ENCODE data around the gene SGTB. TPM values are rescaled to one million over a fixed set of nuclear protein-coding genes. Genes with fewer than 3 reads are reported as not detected.
"Not testable (repeated sequence)": the region's sequence is repeated elsewhere in the genome, so short reads cannot be mapped to it uniquely, and the experiment has no call there.

The SGTB gene
- total RNA-seq, 1 experiment from 2014 or later: 12.2 TPM

DNA sequence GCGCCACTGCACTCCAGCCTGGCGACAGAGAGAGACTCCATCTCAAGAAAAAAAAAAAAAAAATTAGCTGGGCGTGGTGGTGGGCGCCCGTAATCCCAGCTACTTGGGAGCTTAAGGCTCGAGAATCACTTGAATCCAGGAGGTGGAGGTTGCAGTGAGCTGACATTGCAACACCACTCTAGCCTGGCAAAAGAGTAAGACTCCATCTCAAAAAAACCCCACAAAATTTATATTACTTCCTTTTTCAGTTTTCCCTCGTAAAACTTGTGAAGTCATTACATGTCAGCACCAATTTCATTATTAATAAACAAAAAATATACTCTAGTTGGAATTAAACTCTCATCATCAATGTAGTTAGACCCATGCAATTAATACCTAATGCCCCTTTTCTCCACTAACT lies 53.2 kb downstream of the SGTB start:
- no peak for DNase-seq (ENCODE audit: low read depth)

- peak; percentile 32 for DNase-seq (ENCODE audit: low read depth)
Observed at GRCh38 chr5:65663804-65664521, 57.9 kb downstream of the SGTB start.

GRCh38 chr5:65654713-65655112 lies 67.2 kb downstream of the SGTB start:
- no peak for DNase-seq (ENCODE audit: low read depth)

- no peak for DNase-seq (ENCODE audit: low read depth)
Observed at GRCh38 chr5:65651144-65651543, 70.8 kb downstream of the SGTB start.

DNA sequence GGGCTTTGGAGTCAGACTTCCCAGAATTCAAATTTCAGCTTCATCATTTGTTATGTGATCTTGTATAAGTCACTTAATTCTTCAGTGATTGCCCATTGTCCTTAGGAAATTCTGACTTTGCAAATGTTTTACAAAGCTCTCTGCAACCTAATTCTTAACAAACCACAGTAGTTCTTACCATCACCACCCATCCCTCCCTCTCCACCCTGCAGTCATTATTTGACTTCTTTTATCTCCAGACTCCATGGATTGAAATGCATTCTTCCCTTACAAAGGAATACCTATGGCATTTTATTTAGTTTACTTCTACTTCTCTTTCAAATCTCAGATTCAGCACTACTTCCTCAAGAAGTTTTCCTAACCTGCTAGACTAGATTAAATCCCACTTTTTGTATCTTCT lies 74.0 kb downstream of the SGTB start:
- DNase-seq (ENCODE audit: low read depth): no peak

DNA sequence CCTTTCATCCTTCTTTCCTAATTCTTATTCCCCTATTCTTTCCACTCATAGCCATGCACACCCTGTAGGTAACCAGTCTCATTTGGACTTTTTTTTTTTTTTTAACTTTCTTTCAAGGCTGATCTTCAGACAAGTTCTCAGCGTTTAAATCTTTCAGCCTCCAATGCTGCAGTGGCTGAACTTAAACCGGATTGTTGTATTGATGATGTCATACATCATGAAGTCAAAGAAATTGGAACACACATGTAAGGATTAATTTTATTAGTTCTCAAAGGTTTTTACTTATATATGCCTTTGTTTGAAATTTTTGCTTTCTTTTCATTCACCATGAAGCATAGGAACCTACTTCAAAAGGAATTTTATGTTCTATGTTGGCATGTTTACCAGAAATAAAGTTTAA lies 75.0 kb downstream of the SGTB start:
- DNase-seq (ENCODE audit: low read depth): no peak

GRCh38 chr5:65640240-65640639 lies 81.7 kb downstream of the SGTB start:
- no peak for DNase-seq (ENCODE audit: low read depth)

- DNase-seq (ENCODE audit: low read depth): no peak
Observed at GRCh38 chr5:65630981-65631380, 90.9 kb downstream of the SGTB start.

DNA sequence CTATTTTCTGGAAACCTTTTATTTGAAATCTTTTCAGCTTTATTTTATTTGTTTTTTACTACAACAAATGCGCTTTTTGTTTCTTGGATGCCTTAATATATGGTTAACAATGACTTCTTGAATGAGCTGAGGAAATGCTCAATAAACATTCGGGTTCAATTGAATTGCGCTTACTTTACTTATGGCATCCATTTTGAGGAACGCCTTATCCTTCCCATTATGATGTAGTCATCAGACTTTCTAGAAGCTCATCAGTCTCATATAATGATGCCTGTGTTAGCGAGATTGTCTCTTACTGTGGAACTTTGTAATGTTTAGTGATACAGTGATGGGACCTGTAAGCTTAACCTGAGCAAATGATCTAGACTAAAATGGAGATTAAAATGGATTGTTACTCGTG lies 96.2 kb downstream of the SGTB start:
- DNase-seq (ENCODE audit: low read depth): peak; percentile 2

GRCh38 chr5:65624571-65625555 lies 97.0 kb downstream of the SGTB start, which contains the start of the genes SHLD3 and TRAPPC13:
Gene SHLD3 (plus strand): TSS chr5:65625027. CDS start chr5:65629588, 4,561 bp downstream.
Gene TRAPPC13 (plus strand): TSS chr5:65625027. CDS start chr5:65625061, 34 bp downstream.
- peak; percentile 85 for DNase-seq (ENCODE audit: low read depth)

DNA sequence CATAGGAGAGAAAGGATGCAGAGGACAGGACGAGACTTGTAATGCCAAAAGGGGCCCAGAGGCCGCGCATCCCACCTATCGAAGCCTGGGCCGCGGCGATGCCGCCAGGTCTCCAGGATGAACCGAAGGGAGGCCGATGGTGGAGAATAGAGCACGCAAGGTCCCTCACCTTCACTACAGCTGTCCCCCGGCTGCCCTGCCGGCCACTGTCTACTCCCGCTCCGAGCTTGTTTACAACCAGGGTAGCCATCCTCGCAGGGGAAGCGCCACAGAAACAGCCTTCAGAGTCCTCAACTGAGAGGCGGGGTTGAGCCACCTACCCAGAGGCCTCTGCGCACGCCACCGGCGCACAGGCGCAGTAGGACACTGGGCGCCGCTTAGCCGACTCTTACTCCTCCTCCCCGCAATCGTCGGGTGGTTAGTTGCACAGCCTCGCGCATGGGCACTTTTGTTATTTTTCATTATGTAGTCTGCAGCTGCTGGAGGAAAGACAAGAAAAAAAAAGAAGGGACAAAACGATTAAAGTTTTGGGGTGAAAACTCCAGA lies 97.8 kb downstream of the SGTB start, which contains the start of gene TRIM23:
Gene TRIM23 (minus strand): TSS at position 309 of the 546 bp plus-strand sequence. CDS start 59 bp downstream, at position 250.
- peak; percentile 91 for DNase-seq (ENCODE audit: low read depth)

- DNase-seq (ENCODE audit: low read depth): no peak
Observed at GRCh38 chr5:65623482-65623881, 98.4 kb downstream of the SGTB start.

- DNase-seq (ENCODE audit: low read depth): not testable (repeated sequence)
Observed at GRCh38 chr5:65621961-65622360, 99.9 kb downstream of the SGTB start.

DNA sequence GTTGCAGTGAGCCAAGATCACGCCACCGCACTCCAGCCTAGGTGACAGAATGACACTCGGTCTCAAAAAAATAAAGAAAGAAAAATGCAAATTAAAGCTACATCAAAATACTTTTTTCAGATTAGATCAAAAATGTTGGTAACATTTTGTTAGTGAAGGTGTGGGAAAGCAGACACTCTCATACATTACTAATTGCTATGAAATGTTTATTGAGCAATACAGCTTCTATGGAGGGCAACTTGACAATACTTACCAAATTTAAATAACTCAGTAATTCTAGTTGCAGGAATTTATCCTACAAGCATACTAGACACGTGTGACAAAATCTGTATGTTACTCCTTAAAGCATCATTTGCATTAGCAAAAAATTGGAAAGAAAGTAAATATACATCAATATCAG lies 101.9 kb downstream of the SGTB start:
- no peak for DNase-seq (ENCODE audit: low read depth)

Other genes starting within 250 kb of the SGTB start
- 28.7 and 30.8 TPM in 2 replicates for gene ADAMTS6, start 240.2 kb downstream of the SGTB start, total RNA-seq (2014; rRNA removed)
- gene CENPK, start 158.9 kb downstream of the SGTB start, total RNA-seq (2014; rRNA removed): 41.5 and 42.8 TPM in 2 replicates
- 28.7 and 35.6 TPM in 2 replicates for gene PPWD1, start 158.8 kb downstream of the SGTB start, total RNA-seq (2014; rRNA removed)
- 16.0 and 17.4 TPM in 2 replicates for gene TRIM23, start 97.8 kb downstream of the SGTB start, total RNA-seq (2014; rRNA removed)
- 2.1 and 2.7 TPM in 2 replicates for gene SHLD3, start 97.1 kb downstream of the SGTB start, total RNA-seq (2014; rRNA removed)
- 33.4 and 36.3 TPM in 2 replicates for gene TRAPPC13, start 97.1 kb downstream of the SGTB start, total RNA-seq (2014; rRNA removed)
- 40.7 and 47.1 TPM in 2 replicates for gene NLN, start 96 bp upstream of the SGTB start, total RNA-seq (2014; rRNA removed)
- 46.1 and 50.1 TPM in 2 replicates for gene ERBIN, start 204.5 kb upstream of the SGTB start, total RNA-seq (2014; rRNA removed)

Measured in LHCN-M2 (cell line).